GM12878 (cell line): ENCODE data around the gene MB. TPM values are rescaled to one million over a fixed set of nuclear protein-coding genes. Genes with fewer than 3 reads are reported as not detected.

ENCODE experiments used
- ATAC-seq: fragments of 200-7000 bp; cut with Tn5 transposase; 3 replicates; pipeline ENCODE4 v1.9.1; 2020; ENCODE audit warnings: mild to moderate bottlenecking, moderate library complexity
- BruUV-seq: library from RNA; stranded (reverse); fragments of 400-500 nt; replicated peaks from 2 replicates; lab custom pipeline; 2021; lab: Mats Ljungman, UMichigan
- CTCF ChIA-PET: fragments of 300-600 bp; sonication (Branson Sonifier 250); formaldehyde crosslinking; extraction: SDS; loops from one replicate; lab custom pipeline; 2021; ENCODE audit warnings: inconsistent platforms; lab: Yijun Ruan, JAX
- POLR2A ChIA-PET: fragments of 350-600 bp; formaldehyde crosslinking; extraction: SDS; loops from one replicate; lab custom pipeline; 2021; ENCODE audit warnings: inconsistent platforms; lab: Charles Lee
- RAD21 ChIA-PET: fragments of 300-600 bp; sonication (Branson Sonifier 250); formaldehyde crosslinking; loops from one replicate; lab custom pipeline; 2023; ENCODE audit warnings: antibody characterized with exemption; ENCODE audit not compliant: unreplicated experiment; lab: Charles Lee
- SMC1A ChIA-PET: fragments of 300-600 bp; sonication (Branson Sonifier 250); formaldehyde crosslinking; loops from one replicate; lab custom pipeline; 2023; ENCODE audit not compliant: unreplicated experiment, uncharacterized antibody; lab: Charles Lee
- DNase-seq: peaks from one replicate; pipeline ENCODE4 v3.0.0-alpha.2; 2011; ENCODE audit warnings: low read depth, low spot score
- FAIRE-seq: peaks from 3 replicates; lab custom pipeline; 2011; peaks lifted over from hg19 to GRCh38; lab: Jason Lieb, UNC
- H2AFZ ChIP-seq: 2 replicates; pipeline ENCODE4 v1.6.0; 2011; ENCODE audit warnings: low read depth, low read length, control low read depth; ENCODE audit not compliant: control insufficient read depth
- H3K27ac ChIP-seq: 2 replicates; pipeline ENCODE4 v1.5.1; 2011; ENCODE audit warnings: control low read depth; ENCODE audit not compliant: control insufficient read depth, insufficient read depth
- H3K27me3 ChIP-seq, 2 experiments: replicated peaks in 1 of 2; 2 replicates each; pipeline versions ENCODE4 v1.6.0 to v1.6.1; 2011; ENCODE audit warnings: low read length in 1 of 2; ENCODE audit not compliant: control insufficient read depth in 2 of 2, insufficient read depth in 2 of 2
- H3K36me3 ChIP-seq, 2 experiments: 2 replicates each; pipeline ENCODE4 v1.5.1; 2011; ENCODE audit warnings: low read length in 1 of 2; ENCODE audit not compliant: control insufficient read depth in 2 of 2, insufficient read depth in 2 of 2
- H3K4me1 ChIP-seq: 2 replicates; pipeline ENCODE4 v1.6.1; 2011; ENCODE audit warnings: mild to moderate bottlenecking, low read length, moderate library complexity, mixed read lengths; ENCODE audit not compliant: control insufficient read depth, insufficient read depth
- H3K4me2 ChIP-seq: 2 replicates; pipeline ENCODE4 v1.6.0; 2011; ENCODE audit warnings: control low read depth; ENCODE audit not compliant: control insufficient read depth, insufficient read depth
- H3K4me3 ChIP-seq: fragments of 200-600 bp; sonication (generic); 2 replicates; pipeline ENCODE4 v1.5.1; 2016
- H3K79me2 ChIP-seq: 2 replicates; pipeline ENCODE4 v1.6.0; 2011; ENCODE audit warnings: low read length; ENCODE audit not compliant: control insufficient read depth, insufficient read depth
- H3K9ac ChIP-seq: 2 replicates; pipeline ENCODE4 v1.8.0; 2011; ENCODE audit warnings: low read length, control low read depth, mixed read lengths; ENCODE audit not compliant: control insufficient read depth, insufficient read depth
- H3K9me3 ChIP-seq: replicated peaks from 3 replicates; pipeline ENCODE4 v1.5.1; 2011; ENCODE audit warnings: mild to moderate bottlenecking, low read length; ENCODE audit not compliant: control insufficient read depth, insufficient read depth
- H4K20me1 ChIP-seq: 2 replicates; pipeline ENCODE4 v1.6.0; 2011; ENCODE audit not compliant: control insufficient read depth, insufficient read depth
- BCL11A ChIP-seq: IDR thresholded peaks from 2 replicates; pipeline ENCODE4 v1.6.1; 2011; ENCODE audit warnings: low read depth, low read length
- EED ChIP-seq: sonication (generic); IDR thresholded peaks from 2 replicates; pipeline ENCODE4 v1.6.1; 2016; ENCODE audit warnings: antibody characterized with exemption, low read depth
- FOS ChIP-seq: IDR thresholded peaks from 3 replicates; pipeline ENCODE4 v1.6.1; 2011; ENCODE audit warnings: borderline replicate concordance; ENCODE audit not compliant: insufficient read length; ENCODE audit errors: extremely low read depth
- IRF4 ChIP-seq: IDR thresholded peaks from 2 replicates; pipeline ENCODE4 v1.6.1; 2011; ENCODE audit warnings: low read depth, low read length
- JUNB ChIP-seq: IDR thresholded peaks from 2 replicates; pipeline ENCODE4 v1.6.1; 2016; ENCODE audit warnings: antibody characterized with exemption, mild to moderate bottlenecking
- MXI1 ChIP-seq: fragments of 150-350 bp; IDR thresholded peaks from 2 replicates; pipeline ENCODE4 v1.6.1; 2011; ENCODE audit warnings: low read depth, mild to moderate bottlenecking, inconsistent platforms, low read length, improper control_type of control experiment
- MYB ChIP-seq: fragments of 150-350 bp; IDR thresholded peaks from 2 replicates; pipeline ENCODE4 v1.6.1; 2014; ENCODE audit warnings: mild to moderate bottlenecking, low read depth, low read length, borderline replicate concordance
- MYC ChIP-seq: IDR thresholded peaks from 2 replicates; pipeline ENCODE4 v1.6.1; 2011; ENCODE audit warnings: mild to moderate bottlenecking, low read length, moderate library complexity, inconsistent platforms; ENCODE audit not compliant: insufficient read depth, insufficient replicate concordance, insufficient read length, severe bottlenecking
- POLR2AphosphoS5 ChIP-seq: IDR thresholded peaks from 2 replicates; pipeline ENCODE4 v1.6.1; 2011; ENCODE audit warnings: mild to moderate bottlenecking, low read length, inconsistent platforms
- RAD51 ChIP-seq: fragments of 450-650 bp; IDR thresholded peaks from 2 replicates; pipeline ENCODE4 v1.6.1; 2016; ENCODE audit warnings: moderate library complexity, mild to moderate bottlenecking, inconsistent platforms
- REST ChIP-seq: IDR thresholded peaks from 2 replicates; pipeline ENCODE4 v1.6.1; 2012; ENCODE audit warnings: mild to moderate bottlenecking, low read depth, low read length
- SMAD1 ChIP-seq: fragments of 450-650 bp; IDR thresholded peaks from 2 replicates; pipeline ENCODE4 v1.6.1; 2018; ENCODE audit warnings: mild to moderate bottlenecking, low read depth; ENCODE audit not compliant: partially characterized antibody
- STAT1 ChIP-seq: fragments of 450-650 bp; conservative IDR thresholded peaks from 2 replicates; pipeline ENCODE4 v1.6.1; 2014; ENCODE audit warnings: antibody characterized with exemption, mild to moderate bottlenecking
- USF2 ChIP-seq: IDR thresholded peaks from 2 replicates; pipeline ENCODE4 v1.6.1; 2011; ENCODE audit warnings: low read depth, low read length, improper control_type of control experiment, borderline replicate concordance
- WGBS: methylation state at CpG from one replicate; pipeline ENCODE4 v1.1.6; 2016; ENCODE audit warnings: low lambda C conversion rate; ENCODE audit not compliant: insufficient replicate concordance, insufficient coverage; ENCODE audit errors: missing lambda C conversion rate; 5-methylcytosine and 5-hydroxymethylcytosine counted together
- in situ Hi-C: fragments of 300-500 bp; cut with MboI; formaldehyde crosslinking; loops from 9 replicates; pipeline ENCODE4 v1.14.3; 2018; ENCODE audit warnings: mixed read lengths
- intact Hi-C: fragments of 100-400 bp; cut with micrococcal nuclease; formaldehyde crosslinking; loops from one replicate; pipeline ENCODE4 v1.14.2; 2022; ENCODE audit not compliant: unreplicated experiment
- polyA plus RNA-seq, 11 experiments: library from polyadenylated mRNA; depleted of rRNA in 4 of 11; unstranded in 6 of 11; stranded (reverse) in 5 of 11; fragments of >200 nt; fragmentation: Nextera tagmentation in 4 of 11; fragmentation: Illumina TruSeq in 1 of 11; extraction: Ambion mirVana in 4 of 11; extraction: Trizol in 1 of 11; gene quantifications; 1 replicate in 1 of 11; 2 replicates in 10 of 11; pipeline versions ENCODE4 v1.2.1 to v1.2.3, GENCODE V29; 2011 to 2016; ENCODE audit warnings: inconsistent platforms in 2 of 11, missing spikeins in 2 of 11, low read depth in 1 of 11
- total RNA-seq, 4 experiments: library from RNA; depleted of rRNA in 3 of 4; stranded (reverse); fragments of >200 nt in 3 of 4; fragmentation: Illumina TruSeq in 1 of 4; extraction: Trizol in 1 of 4; gene quantifications; 2 replicates each; pipeline versions ENCODE4 v1.2.1 to v1.2.3, GENCODE V29; 2013 to 2021

The MB gene
- total and polyA plus RNA-seq, 10 of the 15 experiments (the other 5 are each of a cell fraction or from before 2014, with no cell fraction given), result 0.09 to 0.41 (median 0.23) TPM; not detected in 3

GRCh38 chr22:35645646-35646045 lies 28.5 kb upstream of the MB start:
- no peak for ATAC-seq
- no peak overlapping the region for H3K4me3 ChIP-seq
- CTCF ChIA-PET, result no interaction called here
- no peak overlapping the region for H3K4me2 ChIP-seq
- no peak overlapping the region for H3K9ac ChIP-seq
- H3K79me2 ChIP-seq, result peaks cover 10% of the 10 kb centered on the region
- peaks cover 19% of the 10 kb centered on the region for H3K4me1 ChIP-seq
- no peaks in the 10 kb centered on the region for H3K27me3 ChIP-seq
- no peak overlapping the region for H2AFZ ChIP-seq
- H4K20me1 ChIP-seq, result no peaks in the 10 kb centered on the region
- TF ChIP-seq JUNB, result no peak
- TF ChIP-seq IRF4, result no peak
- no peak for TF ChIP-seq STAT1
- no peak for TF ChIP-seq RAD51
- no peak for TF ChIP-seq MYC
- no peak for TF ChIP-seq EED
- TF ChIP-seq FOS, result no peak
- no peak for TF ChIP-seq MXI1
- TF ChIP-seq SMAD1, result no peak
- TF ChIP-seq POLR2AphosphoS5, result no peak
- no peak for TF ChIP-seq REST
- no peak for TF ChIP-seq USF2
- TF ChIP-seq MYB, result no peak
- TF ChIP-seq BCL11A, result no peak
- BruUV-seq, result no TSS peak
- 56% methylated on average over 4 of the region's 4 CpGs for WGBS
- POLR2A ChIA-PET, result interaction anchor here (0.8 kb wide), 1 partner anchor 1903 kb away, joined by 3 read pairs; no protein-coding TSS in a partner anchor
- SMC1A ChIA-PET, result no interaction called here
- no peak for FAIRE-seq
- in situ Hi-C loops (no loop called here), intact Hi-C loops (no loop called here)
- RAD21 ChIA-PET, result interaction anchor here (1.2 kb wide), 1 partner anchor 15 kb away, joined by 3 read pairs; no protein-coding TSS in a partner anchor
- no peak overlapping the region for H3K27ac ChIP-seq
- no peak for DNase-seq
- no peaks in the 10 kb centered on the region; a peak in 1 of 4 replicates for H3K36me3 ChIP-seq
- H3K9me3 ChIP-seq, result no peaks in the 10 kb centered on the region
